ENCODE measurements around the gene RBM10.

RBM10 gene

DNA sequence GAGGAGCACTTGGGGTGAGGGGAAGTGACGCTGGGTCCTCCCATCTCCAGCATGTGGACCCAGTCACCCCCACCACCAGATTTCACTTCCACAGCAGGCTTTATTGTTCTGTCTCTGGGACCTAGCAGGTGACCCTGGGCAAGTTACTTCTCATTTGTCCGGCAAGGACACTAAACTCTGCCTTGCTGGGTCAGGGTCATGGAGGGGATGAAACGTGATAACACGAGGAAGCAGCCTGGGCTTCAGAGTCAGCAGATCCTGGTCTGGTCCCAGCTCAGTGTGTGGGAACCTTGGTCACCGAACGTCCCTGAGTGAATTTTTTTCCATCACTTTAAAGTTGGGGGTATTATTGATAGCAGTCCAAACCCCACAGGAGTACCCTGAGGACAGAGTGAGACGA lies 52.5 kb downstream of the RBM10 start:
- DNase-seq (ENCODE audit: low read depth), result no peak
- TF ChIP-seq, protein P1, sequence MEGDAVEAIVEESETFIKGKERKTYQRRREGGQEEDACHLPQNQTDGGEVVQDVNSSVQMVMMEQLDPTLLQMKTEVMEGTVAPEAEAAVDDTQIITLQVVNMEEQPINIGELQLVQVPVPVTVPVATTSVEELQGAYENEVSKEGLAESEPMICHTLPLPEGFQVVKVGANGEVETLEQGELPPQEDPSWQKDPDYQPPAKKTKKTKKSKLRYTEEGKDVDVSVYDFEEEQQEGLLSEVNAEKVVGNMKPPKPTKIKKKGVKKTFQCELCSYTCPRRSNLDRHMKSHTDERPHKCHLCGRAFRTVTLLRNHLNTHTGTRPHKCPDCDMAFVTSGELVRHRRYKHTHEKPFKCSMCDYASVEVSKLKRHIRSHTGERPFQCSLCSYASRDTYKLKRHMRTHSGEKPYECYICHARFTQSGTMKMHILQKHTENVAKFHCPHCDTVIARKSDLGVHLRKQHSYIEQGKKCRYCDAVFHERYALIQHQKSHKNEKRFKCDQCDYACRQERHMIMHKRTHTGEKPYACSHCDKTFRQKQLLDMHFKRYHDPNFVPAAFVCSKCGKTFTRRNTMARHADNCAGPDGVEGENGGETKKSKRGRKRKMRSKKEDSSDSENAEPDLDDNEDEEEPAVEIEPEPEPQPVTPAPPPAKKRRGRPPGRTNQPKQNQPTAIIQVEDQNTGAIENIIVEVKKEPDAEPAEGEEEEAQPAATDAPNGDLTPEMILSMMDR (conservative IDR thresholded peaks at IDR 0.05; ENCODE audit: control insufficient read depth, insufficient read depth, low read depth, low read length), result no peak
- H3K4me3 ChIP-seq (ENCODE audit: control insufficient read depth, low read depth, low read length), result peak overlapping the region; percentile 4

DNA sequence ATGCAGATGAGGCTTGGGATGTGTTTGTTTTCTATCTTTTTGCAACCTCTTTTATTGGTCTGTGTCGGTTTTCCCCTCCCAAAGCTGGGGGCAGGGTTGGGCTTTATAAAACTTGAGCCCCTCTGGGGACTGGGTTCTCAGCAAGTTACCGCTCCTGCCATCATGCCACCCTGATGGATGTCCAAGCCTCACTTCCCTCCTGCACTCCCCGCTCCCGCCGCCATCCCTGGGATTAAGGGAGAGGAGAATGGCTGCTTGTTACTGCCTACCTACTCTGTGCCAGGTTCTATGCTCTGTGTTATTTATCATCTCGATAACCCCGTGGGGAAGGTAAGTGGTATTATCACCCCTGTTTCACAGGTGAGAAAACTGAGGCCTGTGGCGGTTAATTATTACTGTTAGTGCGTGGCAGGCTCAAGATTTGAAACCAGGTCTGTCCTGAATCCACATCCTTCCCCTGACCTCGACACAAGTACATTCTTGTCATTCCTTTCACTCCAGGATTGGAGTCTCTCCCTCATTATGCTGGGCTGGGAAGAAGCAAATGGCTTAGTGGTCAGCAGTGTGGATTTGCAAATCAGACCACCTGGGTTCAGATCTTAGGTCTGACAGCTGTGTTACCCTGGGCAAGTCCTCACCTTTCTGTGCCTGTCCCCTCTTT lies 53.1 kb downstream of the RBM10 start:
- H3K4me3 ChIP-seq (ENCODE audit: control insufficient read depth, low read depth, low read length), result no peak overlapping the region
- TF ChIP-seq, protein P1 (conservative IDR thresholded peaks at IDR 0.05; ENCODE audit: control insufficient read depth, insufficient read depth, low read depth, low read length), result no peak
- no peak for DNase-seq (ENCODE audit: low read depth)

DNA sequence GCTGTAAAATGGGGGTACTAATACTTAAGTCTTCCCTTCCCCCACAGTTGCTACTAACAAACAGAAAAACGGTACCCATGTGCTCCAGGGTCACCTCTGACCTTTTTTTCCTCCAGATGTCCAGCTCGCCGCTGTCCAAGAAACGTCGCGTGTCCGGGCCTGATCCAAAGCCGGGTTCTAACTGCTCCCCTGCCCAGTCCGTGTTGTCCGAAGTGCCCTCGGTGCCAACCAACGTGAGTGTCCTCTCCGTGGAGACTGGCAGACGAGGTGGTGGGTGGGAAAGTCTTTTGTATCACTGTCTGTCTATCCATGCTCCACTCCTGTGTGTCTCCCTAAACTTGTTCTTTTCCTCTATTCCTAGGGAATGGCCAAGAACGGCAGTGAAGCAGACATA lies 53.7 kb downstream of the RBM10 start:
- DNase-seq (ENCODE audit: low read depth), result no peak
- no peak overlapping the region for H3K4me3 ChIP-seq (ENCODE audit: control insufficient read depth, low read depth, low read length)
- TF ChIP-seq, protein P1 (conservative IDR thresholded peaks at IDR 0.05; ENCODE audit: control insufficient read depth, insufficient read depth, low read depth, low read length), result no peak

DNA sequence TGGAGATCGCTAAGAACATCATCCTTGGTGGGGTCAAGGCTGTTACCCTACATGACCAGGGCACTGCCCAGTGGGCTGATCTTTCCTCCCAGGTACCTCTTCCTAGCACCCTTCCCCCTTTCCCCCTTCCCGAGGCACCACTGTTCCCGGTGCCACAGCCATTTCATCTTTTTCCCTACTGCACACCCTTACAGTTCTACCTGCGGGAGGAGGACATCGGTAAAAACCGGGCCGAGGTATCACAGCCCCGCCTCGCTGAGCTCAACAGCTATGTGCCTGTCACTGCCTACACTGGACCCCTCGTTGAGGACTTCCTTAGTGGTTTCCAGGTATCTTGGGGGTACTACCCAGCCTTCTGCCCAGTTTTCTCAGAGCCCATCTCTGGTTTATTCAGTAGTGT lies 54.3 kb downstream of the RBM10 start:
- TF ChIP-seq, protein P1 (conservative IDR thresholded peaks at IDR 0.05; ENCODE audit: control insufficient read depth, insufficient read depth, low read depth, low read length), result no peak
- DNase-seq (ENCODE audit: low read depth), result no peak
- H3K4me3 ChIP-seq (ENCODE audit: control insufficient read depth, low read depth, low read length), result no peak overlapping the region

DNA sequence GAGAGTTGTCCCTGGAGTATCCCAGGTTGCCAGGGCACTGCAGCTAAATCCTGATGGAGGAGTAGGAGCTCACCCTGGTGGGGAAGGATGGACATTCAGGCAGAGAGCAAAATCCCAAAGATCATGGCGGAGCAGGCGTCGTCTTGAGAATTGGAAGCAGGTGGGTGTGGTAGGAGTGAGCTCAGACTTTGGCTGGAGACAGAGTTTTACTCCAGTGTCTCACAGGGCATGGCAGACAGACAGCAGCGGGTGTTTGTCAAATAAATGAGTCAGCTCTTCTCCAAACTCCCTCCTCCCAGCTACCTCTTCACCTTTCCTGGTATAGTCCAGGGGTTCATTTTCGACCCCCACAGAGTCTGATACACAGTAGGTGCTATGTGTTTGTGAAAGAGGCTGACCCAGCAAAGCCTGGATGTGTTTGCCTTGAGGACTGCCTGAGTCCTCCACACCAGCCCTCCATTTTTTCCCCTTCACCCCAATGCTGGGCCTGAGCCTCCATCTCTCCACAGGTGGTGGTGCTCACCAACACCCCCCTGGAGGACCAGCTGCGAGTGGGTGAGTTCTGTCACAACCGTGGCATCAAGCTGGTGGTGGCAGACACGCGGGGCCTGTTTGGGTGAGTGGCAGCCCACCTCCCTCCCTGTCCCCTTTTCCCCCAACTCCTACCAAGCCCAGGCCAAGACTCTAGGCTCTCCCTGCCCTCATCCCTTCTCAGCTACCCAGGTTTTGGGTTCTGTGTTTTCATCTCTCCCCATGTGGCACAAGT lies 55.5 kb downstream of the RBM10 start:
- TF ChIP-seq, protein P1 (conservative IDR thresholded peaks at IDR 0.05; ENCODE audit: control insufficient read depth, insufficient read depth, low read depth, low read length), result peak; percentile 60
- H3K4me3 ChIP-seq (ENCODE audit: control insufficient read depth, low read depth, low read length), result no peak overlapping the region
- peak; percentile 96 for DNase-seq (ENCODE audit: low read depth)

DNA sequence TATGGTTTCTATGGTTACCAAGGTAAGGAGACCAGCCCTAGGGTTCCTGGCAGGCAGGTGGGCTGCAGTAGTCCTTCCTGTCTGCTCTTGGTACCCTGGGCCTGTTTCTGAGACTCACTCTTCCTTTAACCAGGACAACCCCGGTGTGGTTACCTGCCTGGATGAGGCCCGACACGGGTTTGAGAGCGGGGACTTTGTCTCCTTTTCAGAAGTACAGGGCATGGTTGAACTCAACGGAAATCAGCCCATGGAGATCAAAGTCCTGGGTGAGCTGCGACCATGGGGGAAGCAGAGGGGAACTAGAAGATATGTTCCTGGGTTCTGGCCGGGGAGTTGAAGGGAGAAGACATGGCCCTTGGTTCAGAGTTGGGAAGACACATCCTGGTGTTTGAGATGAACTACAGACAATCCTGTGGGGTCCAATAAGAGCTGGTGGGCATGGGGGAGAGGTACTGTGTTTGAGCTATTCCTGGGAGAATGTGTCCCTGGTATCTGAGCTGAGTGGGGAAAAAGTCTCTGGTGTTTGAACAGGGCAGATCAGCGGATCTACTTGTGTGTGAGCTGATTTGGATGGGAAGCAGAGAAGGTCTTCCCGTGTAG lies 56.4 kb downstream of the RBM10 start:
- DNase-seq (ENCODE audit: low read depth), result no peak
- TF ChIP-seq, protein P1 (conservative IDR thresholded peaks at IDR 0.05; ENCODE audit: control insufficient read depth, insufficient read depth, low read depth, low read length), result no peak
- no peak overlapping the region for H3K4me3 ChIP-seq (ENCODE audit: control insufficient read depth, low read depth, low read length)
